HepG2 (cell line): ENCODE measurements around the gene HYAL1. TPM values are rescaled to one million over a fixed set of nuclear protein-coding genes. Genes with fewer than 3 reads are reported as not detected.

Experiments
- ATAC-seq: fragments of 200-7000 bp; cut with Tn5 transposase; 3 replicates; pipeline ENCODE4 v1.9.1; 2020; ENCODE audit warnings: mild to moderate bottlenecking, moderate library complexity
- BruUV-seq: library from RNA; stranded (reverse); fragments of 400-500 nt; replicated peaks from 2 replicates; lab custom pipeline; 2021; lab: Mats Ljungman, UMichigan
- CTCF ChIA-PET: fragments of 300-600 bp; formaldehyde crosslinking; extraction: SDS; loops from one replicate; lab custom pipeline; 2021; ENCODE audit warnings: low total read pairs, inconsistent platforms, low intra/inter-chr PET ratio; lab: Yijun Ruan, JAX
- POLR2A ChIA-PET: fragments of 350-600 bp; sonication (Branson Sonifier 250); formaldehyde crosslinking; loops from one replicate; lab custom pipeline; 2020; ENCODE audit warnings: antibody characterized with exemption, inconsistent platforms; lab: Yijun Ruan, JAX
- DNase-seq: peaks from one replicate; pipeline ENCODE4 v3.0.0-alpha.2; 2015; ENCODE audit warnings: low spot score
- FAIRE-seq: peaks from 3 replicates; lab custom pipeline; 2011; peaks lifted over from hg19 to GRCh38; lab: Jason Lieb, UNC
- H2AFZ ChIP-seq: one replicate; pipeline ENCODE4 v1.6.1; 2011; ENCODE audit warnings: low read length, inconsistent platforms
- H3K27ac ChIP-seq: fragments of 300-600 bp; 3 replicates; pipeline ENCODE4 v1.8.0; 2011; ENCODE audit warnings: mixed run types, mild to moderate bottlenecking, mixed read lengths, low read length, inconsistent platforms; ENCODE audit not compliant: insufficient read depth; ENCODE audit errors: extremely low read length
- H3K27me3 ChIP-seq, 2 experiments: fragments of 200-600 bp in 1 of 2; 2 replicates in 1 of 2; 3 replicates in 1 of 2; pipeline versions ENCODE4 v1.6.0 to v1.8.0; 2011; ENCODE audit warnings: low read length in 2 of 2, mild to moderate bottlenecking in 2 of 2, moderate library complexity in 2 of 2, inconsistent platforms in 1 of 2; ENCODE audit not compliant: insufficient read depth in 2 of 2, control insufficient read depth in 1 of 2
- H3K36me3 ChIP-seq, 2 experiments: fragments of 200-600 bp in 1 of 2; replicated peaks in 1 of 2; 2 replicates in 1 of 2; 3 replicates in 1 of 2; pipeline versions ENCODE4 v1.5.1 to v1.8.0; 2011; ENCODE audit warnings: low read length in 2 of 2, inconsistent platforms in 1 of 2; ENCODE audit not compliant: insufficient read depth in 2 of 2, control insufficient read depth in 1 of 2
- H3K4me1 ChIP-seq: 2 replicates; pipeline ENCODE4 v1.5.1; 2012; ENCODE audit warnings: low read length, inconsistent platforms; ENCODE audit not compliant: insufficient read depth
- H3K4me2 ChIP-seq: 2 replicates; pipeline ENCODE4 v1.6.0; 2011; ENCODE audit warnings: low read depth, low read length, inconsistent platforms
- H3K4me3 ChIP-seq, 3 experiments: fragments of 200-600 bp in 1 of 3; sonication (generic), shearing (Covaris generic) in 1 of 3; replicated peaks in 1 of 3; 2 replicates each; pipeline ENCODE4 v1.5.1; 2011 to 2016; ENCODE audit warnings: low read length in 3 of 3, inconsistent platforms in 2 of 3, low read depth in 2 of 3, mild to moderate bottlenecking in 2 of 3, control low read depth in 1 of 3, mixed read lengths in 1 of 3; ENCODE audit not compliant: insufficient read depth in 1 of 3
- H3K79me2 ChIP-seq: one replicate; pipeline ENCODE4 v1.6.1; 2011; ENCODE audit warnings: low read length, inconsistent platforms; ENCODE audit not compliant: insufficient read depth
- H3K9ac ChIP-seq: 2 replicates; pipeline ENCODE4 v1.6.0; 2011; ENCODE audit warnings: mild to moderate bottlenecking, low read depth, low read length, inconsistent platforms; ENCODE audit not compliant: insufficient read depth
- H3K9me3 ChIP-seq: 2 replicates; pipeline ENCODE4 v1.5.1; 2012; ENCODE audit warnings: mild to moderate bottlenecking, low read length
- H4K20me1 ChIP-seq: 2 replicates; pipeline ENCODE4 v1.6.0; 2011; ENCODE audit warnings: inconsistent platforms, mild to moderate bottlenecking, low read length, moderate library complexity; ENCODE audit not compliant: insufficient read depth
- HOXA3 ChIP-seq: sonication (generic); formaldehyde crosslinking; IDR thresholded peaks from 2 replicates; pipeline ENCODE4 v1.5.0; 2020; ENCODE audit warnings: missing genetic modification reagents
- MTA1 ChIP-seq: sonication (generic); formaldehyde crosslinking; IDR thresholded peaks from 2 replicates; pipeline ENCODE4 v1.4.0; 2020; ENCODE audit warnings: missing genetic modification reagents, mild to moderate bottlenecking, borderline replicate concordance
- POLR2G ChIP-seq: fragments of 200-400 bp; formaldehyde crosslinking; IDR thresholded peaks from 2 replicates; pipeline ENCODE4 v1.6.1; 2018; ENCODE audit warnings: mild to moderate bottlenecking, low read depth, low read length, moderate library complexity
- SMC3 ChIP-seq: IDR thresholded peaks from 2 replicates; pipeline ENCODE4 v1.6.1; 2011; ENCODE audit warnings: low read length, improper control_type of control experiment
- ZNF484 ChIP-seq: sonication (generic); formaldehyde crosslinking; IDR thresholded peaks from 2 replicates; pipeline ENCODE4 v1.5.1; 2020; ENCODE audit warnings: mild to moderate bottlenecking, low read depth, missing genetic modification reagents, borderline replicate concordance
- ZNF776 ChIP-seq: sonication (generic); formaldehyde crosslinking; IDR thresholded peaks from 2 replicates; pipeline ENCODE4 v1.4.0; 2020; ENCODE audit warnings: mild to moderate bottlenecking, missing genetic modification reagents
- WGBS: methylation state at CpG from one replicate; pipeline ENCODE4 v1.1.6; 2017; ENCODE audit warnings: low lambda C conversion rate; 5-methylcytosine and 5-hydroxymethylcytosine counted together
- in situ Hi-C: cut with HindIII; loops from 2 replicates; pipeline ENCODE4 v1.10.0; 2017; ENCODE audit warnings: low pct_unique_long_range_greater_than_20kb; ENCODE audit not compliant: extremely low pct_ligation_motif_present
- intact Hi-C: fragments of 100-400 bp; cut with micrococcal nuclease; formaldehyde crosslinking; loops from one replicate; pipeline ENCODE4 v1.10.0; 2022; ENCODE audit not compliant: unreplicated experiment
- polyA plus RNA-seq, 8 experiments: library from polyadenylated mRNA; depleted of rRNA in 3 of 8; stranded (reverse) in 7 of 8; unstranded in 1 of 8; fragments of >200 nt; fragmentation: Illumina TruSeq in 4 of 8; extraction: Trizol in 4 of 8; gene quantifications; 2 replicates each; pipeline versions ENCODE4 v1.2.1 to v1.2.3, GENCODE V29; 2011 to 2016; ENCODE audit warnings: low read depth in 4 of 8, missing spikeins in 1 of 8, mixed read lengths in 1 of 8; ENCODE audit not compliant: insufficient read depth in 1 of 8
- total RNA-seq, 5 experiments: library from RNA; depleted of rRNA; stranded (reverse); fragments of >200 nt; fragmentation: Illumina TruSeq; extraction: Trizol; gene quantifications; 2 replicates each; pipeline ENCODE4 v1.2.3, GENCODE V29; 2016; ENCODE audit warnings: low read depth in 1 of 5
- TF ChIP-seq, protein P1 (sequence below): sonication (generic); formaldehyde crosslinking; IDR thresholded peaks from 2 replicates; pipeline ENCODE4 v1.4.0; 2020; ENCODE audit warnings: missing genetic modification reagents
- TF ChIP-seq, protein P2 (sequence below): sonication (generic); formaldehyde crosslinking; IDR thresholded peaks from 2 replicates; pipeline ENCODE4 v1.5.0; 2020; ENCODE audit warnings: mild to moderate bottlenecking, missing genetic modification reagents, borderline replicate concordance
- TF ChIP-seq, protein P3 (sequence below): sonication (generic); formaldehyde crosslinking; IDR thresholded peaks from 2 replicates; pipeline ENCODE4 v1.5.1; 2020; ENCODE audit warnings: missing genetic modification reagents, mild to moderate bottlenecking, borderline replicate concordance

Gene HYAL1
- total and polyA plus RNA-seq, 2 of the 13 experiments (the other 11 are each of a cell fraction or from before 2014, with no cell fraction given): 76.5 to 193 TPM

DNA sequence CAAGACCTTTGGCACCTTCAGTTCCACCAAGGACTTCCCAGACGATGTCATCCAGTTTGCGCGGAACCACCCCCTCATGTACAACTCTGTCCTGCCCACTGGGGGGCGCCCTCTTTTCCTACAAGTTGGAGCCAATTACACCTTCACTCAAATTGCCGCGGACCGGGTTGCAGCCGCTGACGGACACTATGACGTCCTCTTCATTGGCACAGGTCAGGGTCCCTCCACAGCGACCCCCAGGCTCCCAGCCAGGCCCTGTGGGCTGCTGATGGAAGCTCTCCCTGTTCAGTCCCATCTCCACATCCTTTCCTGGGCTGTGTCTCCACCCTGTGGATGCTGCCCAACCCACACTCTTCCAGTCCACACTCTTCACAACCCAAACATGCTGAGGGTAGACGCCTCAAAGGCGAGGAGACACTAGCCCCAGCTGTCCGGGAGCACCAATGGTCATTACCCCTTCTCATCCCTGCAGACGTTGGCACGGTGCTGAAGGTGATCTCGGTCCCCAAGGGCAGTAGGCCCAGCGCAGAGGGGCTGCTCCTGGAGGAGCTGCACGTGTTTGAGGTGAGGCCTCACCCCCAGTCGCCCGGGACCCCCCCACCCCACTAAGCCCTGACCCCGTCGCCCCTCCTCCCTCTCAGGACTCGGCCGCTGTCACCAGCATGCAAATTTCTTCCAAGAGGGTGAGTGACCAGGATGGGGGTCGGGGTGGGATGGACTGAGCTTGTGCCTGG lies 28.8 kb downstream of the HYAL1 start:
- no peaks in the 10 kb centered on the region for H3K9me3 ChIP-seq
- in situ Hi-C loops (loop anchor here (5.0 to 10.0 kb wide), 2 partner anchors 47 to 80 kb away; partner anchors contain the start of gene GNAT1), intact Hi-C loops (loop anchor here (1.0 to 5.0 kb wide), 3 partner anchors 47 to 82 kb away; partner anchors contain the start of gene GNAT1)
- DNase-seq (peak; percentile 60), FAIRE-seq (peak; percentile 21), ATAC-seq (peak; percentile 4; the same call in 1 of the 3 replicates)
- peaks cover 57% of the 10 kb centered on the region for H3K4me1 ChIP-seq
- H3K4me3 ChIP-seq: no peak overlapping the region
- ChIA-PET POLR2A (interaction anchor here (0.6 to 1.5 kb wide), 3 partner anchors 9 to 15 kb away, joined by 3 to 4 read pairs (median 3); no protein-coding TSS in a partner anchor), CTCF (interaction anchor here (1.9 to 6.4 kb wide), 3 partner anchors 15 to 50 kb away, joined by 10 to 81 read pairs (median 63); no protein-coding TSS in a partner anchor)
- H3K27ac ChIP-seq: peak overlapping the region; percentile 18
- peaks cover 28% of the 10 kb centered on the region for H3K79me2 ChIP-seq
- 89% methylated on average over 23 of the region's 26 CpGs for WGBS
- H3K9ac ChIP-seq: no peak overlapping the region
- BruUV-seq: no TSS peak
- H3K4me2 ChIP-seq: no peak overlapping the region
- H3K36me3 ChIP-seq: peaks cover 14 to 30% of the 10 kb centered on the region in 2 experiments
- no peak overlapping the region for H2AFZ ChIP-seq
- H3K27me3 ChIP-seq: no peaks in the 10 kb centered on the region; a peak in 1 of 5 replicates
- H4K20me1 ChIP-seq: no peaks in the 10 kb centered on the region; the same call in 1 of the 2 replicates
- TF ChIP-seq ZNF484 (CRISPR knock-in tag): no peak
- TF ChIP-seq ZNF776 (CRISPR knock-in tag): 0 out of 2 replicates have a peak, but pooled peaks have one; percentile 44
- TF ChIP-seq SMC3: peak; percentile 45
- TF ChIP-seq POLR2G: 0 out of 2 replicates have a peak, but pooled peaks have one; percentile 18
- TF ChIP-seq MTA1 (CRISPR knock-in tag): peak; percentile 51; the same call in 1 of the 2 replicates
- TF ChIP-seq, protein P1, sequence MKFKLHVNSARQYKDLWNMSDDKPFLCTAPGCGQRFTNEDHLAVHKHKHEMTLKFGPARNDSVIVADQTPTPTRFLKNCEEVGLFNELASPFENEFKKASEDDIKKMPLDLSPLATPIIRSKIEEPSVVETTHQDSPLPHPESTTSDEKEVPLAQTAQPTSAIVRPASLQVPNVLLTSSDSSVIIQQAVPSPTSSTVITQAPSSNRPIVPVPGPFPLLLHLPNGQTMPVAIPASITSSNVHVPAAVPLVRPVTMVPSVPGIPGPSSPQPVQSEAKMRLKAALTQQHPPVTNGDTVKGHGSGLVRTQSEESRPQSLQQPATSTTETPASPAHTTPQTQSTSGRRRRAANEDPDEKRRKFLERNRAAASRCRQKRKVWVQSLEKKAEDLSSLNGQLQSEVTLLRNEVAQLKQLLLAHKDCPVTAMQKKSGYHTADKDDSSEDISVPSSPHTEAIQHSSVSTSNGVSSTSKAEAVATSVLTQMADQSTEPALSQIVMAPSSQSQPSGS (CRISPR knock-in tag): peak; percentile 46; the same call in 1 of the 2 replicates
- TF ChIP-seq HOXA3 (CRISPR knock-in tag): peak; percentile 53; the same call in 1 of the 2 replicates
- TF ChIP-seq, protein P2, sequence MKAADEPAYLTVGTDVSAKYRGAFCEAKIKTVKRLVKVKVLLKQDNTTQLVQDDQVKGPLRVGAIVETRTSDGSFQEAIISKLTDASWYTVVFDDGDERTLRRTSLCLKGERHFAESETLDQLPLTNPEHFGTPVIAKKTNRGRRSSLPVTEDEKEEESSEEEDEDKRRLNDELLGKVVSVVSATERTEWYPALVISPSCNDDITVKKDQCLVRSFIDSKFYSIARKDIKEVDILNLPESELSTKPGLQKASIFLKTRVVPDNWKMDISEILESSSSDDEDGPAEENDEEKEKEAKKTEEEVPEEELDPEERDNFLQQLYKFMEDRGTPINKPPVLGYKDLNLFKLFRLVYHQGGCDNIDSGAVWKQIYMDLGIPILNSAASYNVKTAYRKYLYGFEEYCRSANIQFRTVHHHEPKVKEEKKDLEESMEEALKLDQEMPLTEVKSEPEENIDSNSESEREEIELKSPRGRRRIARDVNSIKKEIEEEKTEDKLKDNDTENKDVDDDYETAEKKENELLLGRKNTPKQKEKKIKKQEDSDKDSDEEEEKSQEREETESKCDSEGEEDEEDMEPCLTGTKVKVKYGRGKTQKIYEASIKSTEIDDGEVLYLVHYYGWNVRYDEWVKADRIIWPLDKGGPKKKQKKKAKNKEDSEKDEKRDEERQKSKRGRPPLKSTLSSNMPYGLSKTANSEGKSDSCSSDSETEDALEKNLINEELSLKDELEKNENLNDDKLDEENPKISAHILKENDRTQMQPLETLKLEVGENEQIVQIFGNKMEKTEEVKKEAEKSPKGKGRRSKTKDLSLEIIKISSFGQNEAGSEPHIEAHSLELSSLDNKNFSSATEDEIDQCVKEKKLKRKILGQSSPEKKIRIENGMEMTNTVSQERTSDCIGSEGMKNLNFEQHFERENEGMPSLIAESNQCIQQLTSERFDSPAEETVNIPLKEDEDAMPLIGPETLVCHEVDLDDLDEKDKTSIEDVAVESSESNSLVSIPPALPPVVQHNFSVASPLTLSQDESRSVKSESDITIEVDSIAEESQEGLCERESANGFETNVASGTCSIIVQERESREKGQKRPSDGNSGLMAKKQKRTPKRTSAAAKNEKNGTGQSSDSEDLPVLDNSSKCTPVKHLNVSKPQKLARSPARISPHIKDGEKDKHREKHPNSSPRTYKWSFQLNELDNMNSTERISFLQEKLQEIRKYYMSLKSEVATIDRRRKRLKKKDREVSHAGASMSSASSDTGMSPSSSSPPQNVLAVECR (CRISPR knock-in tag): 0 out of 2 replicates have a peak, but pooled peaks have one; percentile 12
- TF ChIP-seq, protein P3, sequence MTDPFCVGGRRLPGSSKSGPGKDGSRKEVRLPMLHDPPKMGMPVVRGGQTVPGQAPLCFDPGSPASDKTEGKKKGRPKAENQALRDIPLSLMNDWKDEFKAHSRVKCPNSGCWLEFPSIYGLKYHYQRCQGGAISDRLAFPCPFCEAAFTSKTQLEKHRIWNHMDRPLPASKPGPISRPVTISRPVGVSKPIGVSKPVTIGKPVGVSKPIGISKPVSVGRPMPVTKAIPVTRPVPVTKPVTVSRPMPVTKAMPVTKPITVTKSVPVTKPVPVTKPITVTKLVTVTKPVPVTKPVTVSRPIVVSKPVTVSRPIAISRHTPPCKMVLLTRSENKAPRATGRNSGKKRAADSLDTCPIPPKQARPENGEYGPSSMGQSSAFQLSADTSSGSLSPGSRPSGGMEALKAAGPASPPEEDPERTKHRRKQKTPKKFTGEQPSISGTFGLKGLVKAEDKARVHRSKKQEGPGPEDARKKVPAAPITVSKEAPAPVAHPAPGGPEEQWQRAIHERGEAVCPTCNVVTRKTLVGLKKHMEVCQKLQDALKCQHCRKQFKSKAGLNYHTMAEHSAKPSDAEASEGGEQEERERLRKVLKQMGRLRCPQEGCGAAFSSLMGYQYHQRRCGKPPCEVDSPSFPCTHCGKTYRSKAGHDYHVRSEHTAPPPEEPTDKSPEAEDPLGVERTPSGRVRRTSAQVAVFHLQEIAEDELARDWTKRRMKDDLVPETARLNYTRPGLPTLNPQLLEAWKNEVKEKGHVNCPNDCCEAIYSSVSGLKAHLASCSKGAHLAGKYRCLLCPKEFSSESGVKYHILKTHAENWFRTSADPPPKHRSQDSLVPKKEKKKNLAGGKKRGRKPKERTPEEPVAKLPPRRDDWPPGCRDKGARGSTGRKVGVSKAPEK: no peak
